Hepatocyte (in vitro differentiated cells): ENCODE results near the gene APBB1IP. TPM values are rescaled to one million over a fixed set of nuclear protein-coding genes. Genes with fewer than 3 reads are reported as not detected.

ENCODE experiments used
- DNase-seq: peaks from one replicate; pipeline ENCODE4 v3.0.0-alpha.2; 2016; ENCODE audit warnings: low spot score
- H2AFZ ChIP-seq: fragments of 200-600 bp; sonication (generic); 2 replicates; pipeline ENCODE4 v1.6.0; 2016; ENCODE audit warnings: antibody characterized with exemption, mild to moderate bottlenecking
- H3K27ac ChIP-seq: fragments of 200-600 bp; sonication (generic); 2 replicates; pipeline ENCODE4 v1.5.1; 2016; ENCODE audit warnings: mild to moderate bottlenecking
- H3K27me3 ChIP-seq: fragments of 200-600 bp; sonication (generic); 2 replicates; pipeline ENCODE4 v1.6.1; 2016
- H3K36me3 ChIP-seq: fragments of 200-600 bp; sonication (generic); replicated peaks from 2 replicates; pipeline ENCODE4 v1.5.1; 2016; ENCODE audit warnings: low read depth; ENCODE audit not compliant: insufficient read depth
- H3K4me1 ChIP-seq: fragments of 200-600 bp; sonication (generic); 2 replicates; pipeline ENCODE4 v1.5.1; 2016; ENCODE audit warnings: mild to moderate bottlenecking, moderate library complexity; ENCODE audit not compliant: insufficient read depth
- H3K4me2 ChIP-seq: fragments of 200-600 bp; sonication (generic); 2 replicates; pipeline ENCODE4 v1.6.0; 2016
- H3K4me3 ChIP-seq: fragments of 200-600 bp; sonication (generic); 2 replicates; pipeline ENCODE4 v1.5.1; 2016; ENCODE audit warnings: mild to moderate bottlenecking
- H3K79me2 ChIP-seq: fragments of 200-600 bp; sonication (generic); 2 replicates; pipeline ENCODE4 v1.6.0; 2017; ENCODE audit warnings: mild to moderate bottlenecking
- H3K9me2 ChIP-seq: fragments of 200-600 bp; sonication (generic); replicated peaks from 2 replicates; pipeline ENCODE4 v1.6.0; 2017; ENCODE audit warnings: mild to moderate bottlenecking; ENCODE audit not compliant: insufficient read depth
- H3K9me3 ChIP-seq: fragments of 200-600 bp; sonication (generic); 2 replicates; pipeline ENCODE4 v1.5.1; 2016; ENCODE audit warnings: low read depth, mild to moderate bottlenecking
- H4K20me1 ChIP-seq: fragments of 200-600 bp; sonication (generic); 2 replicates; pipeline ENCODE4 v1.6.0; 2016; ENCODE audit warnings: mild to moderate bottlenecking; ENCODE audit not compliant: insufficient read depth, poor library complexity, severe bottlenecking
- EZH2 ChIP-seq: fragments of 200-600 bp; sonication (generic); IDR thresholded peaks from 2 replicates; pipeline ENCODE4 v1.6.1; 2016; ENCODE audit warnings: antibody characterized with exemption, mild to moderate bottlenecking, borderline replicate concordance
- EZH2phosphoT487 ChIP-seq: fragments of 200-600 bp; sonication (generic); IDR thresholded peaks from one replicate; pipeline ENCODE4 v1.6.1; 2018; ENCODE audit warnings: antibody characterized with exemption, mild to moderate bottlenecking, low read depth, moderate library complexity; ENCODE audit not compliant: unreplicated experiment, severe bottlenecking
- WGBS: methylation state at CpG from one replicate; pipeline ENCODE4 v1.1.6; 2016; ENCODE audit warnings: low lambda C conversion rate; ENCODE audit errors: missing lambda C conversion rate; 5-methylcytosine and 5-hydroxymethylcytosine counted together
- polyA plus RNA-seq: library from polyadenylated mRNA; unstranded; fragments of >200 nt; fragmentation: Nextera tagmentation; extraction: Ambion mirVana; gene quantifications from 2 replicates; pipeline ENCODE4 v1.2.1, GENCODE V29; 2016
- total RNA-seq: library from RNA; depleted of rRNA; stranded (reverse); fragments of >200 nt; gene quantifications from 2 replicates; pipeline ENCODE4 v1.2.3, GENCODE V29; 2014
- TF ChIP-seq, protein P1 (sequence below): fragments of 200-600 bp; sonication (generic); IDR thresholded peaks from 2 replicates; pipeline ENCODE4 v1.5.1; 2016; ENCODE audit warnings: antibody characterized with exemption, mild to moderate bottlenecking; ENCODE audit not compliant: poor library complexity

Gene APBB1IP
- total and polyA plus RNA-seq, 2 experiments from 2014 or later = 1.1 to 1.8 TPM

GRCh38 chr10:26506736-26507135 is 68.6 kb downstream of the APBB1IP start:
- Histone ChIP-seq H3K4me2 (no peak overlapping the region), H3K4me1 (no peaks in the 10 kb centered on the region), H3K27me3 (no peaks in the 10 kb centered on the region), H3K9me2 (no peaks in the 10 kb centered on the region), H3K27ac (no peak overlapping the region), H4K20me1 (no peaks in the 10 kb centered on the region), H3K36me3 (no peaks in the 10 kb centered on the region), H3K79me2 (no peaks in the 10 kb centered on the region), H3K4me3 (no peak overlapping the region), H2AFZ (no peak overlapping the region), H3K9me3 (no peaks in the 10 kb centered on the region)
- DNase-seq = no peak
- TF ChIP-seq EZH2phosphoT487 = no peak
- TF ChIP-seq, protein P1, sequence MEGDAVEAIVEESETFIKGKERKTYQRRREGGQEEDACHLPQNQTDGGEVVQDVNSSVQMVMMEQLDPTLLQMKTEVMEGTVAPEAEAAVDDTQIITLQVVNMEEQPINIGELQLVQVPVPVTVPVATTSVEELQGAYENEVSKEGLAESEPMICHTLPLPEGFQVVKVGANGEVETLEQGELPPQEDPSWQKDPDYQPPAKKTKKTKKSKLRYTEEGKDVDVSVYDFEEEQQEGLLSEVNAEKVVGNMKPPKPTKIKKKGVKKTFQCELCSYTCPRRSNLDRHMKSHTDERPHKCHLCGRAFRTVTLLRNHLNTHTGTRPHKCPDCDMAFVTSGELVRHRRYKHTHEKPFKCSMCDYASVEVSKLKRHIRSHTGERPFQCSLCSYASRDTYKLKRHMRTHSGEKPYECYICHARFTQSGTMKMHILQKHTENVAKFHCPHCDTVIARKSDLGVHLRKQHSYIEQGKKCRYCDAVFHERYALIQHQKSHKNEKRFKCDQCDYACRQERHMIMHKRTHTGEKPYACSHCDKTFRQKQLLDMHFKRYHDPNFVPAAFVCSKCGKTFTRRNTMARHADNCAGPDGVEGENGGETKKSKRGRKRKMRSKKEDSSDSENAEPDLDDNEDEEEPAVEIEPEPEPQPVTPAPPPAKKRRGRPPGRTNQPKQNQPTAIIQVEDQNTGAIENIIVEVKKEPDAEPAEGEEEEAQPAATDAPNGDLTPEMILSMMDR = no peak
- no peak for TF ChIP-seq EZH2
- 74% methylated on average over 3 of the region's 3 CpGs for WGBS

DNA sequence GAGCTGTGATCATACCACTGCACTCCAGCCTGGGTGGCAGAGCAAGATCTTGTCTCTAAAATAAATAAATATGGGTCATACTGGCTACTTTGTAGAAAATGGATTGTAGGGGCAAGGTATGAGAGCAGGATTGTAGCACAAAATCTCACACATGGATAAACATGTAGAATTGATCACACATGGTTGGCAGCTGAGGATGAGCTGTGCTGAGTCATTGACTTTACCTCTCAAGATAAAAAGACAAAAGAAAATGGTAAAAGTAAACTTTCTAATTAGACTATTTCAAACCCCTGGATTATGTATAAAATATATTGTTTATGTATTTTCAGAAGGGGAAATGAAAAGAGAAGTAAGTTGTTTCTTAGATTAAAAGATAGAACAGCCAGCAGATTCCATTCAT is 69.3 kb downstream of the APBB1IP start:
- no peaks in the 10 kb centered on the region for H3K36me3 ChIP-seq
- no peak overlapping the region for H3K27ac ChIP-seq
- no peaks in the 10 kb centered on the region for H3K4me1 ChIP-seq
- H3K79me2 ChIP-seq = no peaks in the 10 kb centered on the region
- H3K9me2 ChIP-seq = no peaks in the 10 kb centered on the region
- H4K20me1 ChIP-seq = no peaks in the 10 kb centered on the region
- DNase-seq = no peak
- TF ChIP-seq, protein P1 = no peak
- TF ChIP-seq EZH2 (no peak), EZH2phosphoT487 (no peak)
- H3K4me2 ChIP-seq = no peak overlapping the region
- H2AFZ ChIP-seq = no peak overlapping the region
- no peak overlapping the region for H3K4me3 ChIP-seq
- H3K27me3 ChIP-seq = no peaks in the 10 kb centered on the region
- no peaks in the 10 kb centered on the region for H3K9me3 ChIP-seq

GRCh38 chr10:26508016-26508415 is 69.9 kb downstream of the APBB1IP start:
- H3K4me2 ChIP-seq = no peak overlapping the region
- DNase-seq = no peak
- 93% methylated on average over 4 of the region's 4 CpGs for WGBS

More at GRCh38 chr10:26508016-26508415, 69.9 kb downstream of the APBB1IP start:
- Histone ChIP-seq H3K27me3 (no peaks in the 10 kb centered on the region), H3K4me1 (no peaks in the 10 kb centered on the region), H3K27ac (no peak overlapping the region), H3K4me3 (no peak overlapping the region), H4K20me1 (no peaks in the 10 kb centered on the region), H3K9me3 (no peaks in the 10 kb centered on the region), H2AFZ (no peak overlapping the region), H3K36me3 (no peaks in the 10 kb centered on the region), H3K79me2 (no peaks in the 10 kb centered on the region), H3K9me2 (no peaks in the 10 kb centered on the region)
- TF ChIP-seq, protein P1 = no peak
- no peak for TF ChIP-seq EZH2
- no peak for TF ChIP-seq EZH2phosphoT487
